NT2/D1 (cell line): ENCODE results near the gene PTPRG.

Source experiments
- YY1 ChIP-seq: IDR thresholded peaks from 2 replicates; pipeline ENCODE4 v1.6.1; 2011; ENCODE audit not compliant: insufficient read length, insufficient read depth
- ZNF274 ChIP-seq: IDR thresholded peaks from 2 replicates; pipeline ENCODE4 v1.6.1; 2011; ENCODE audit warnings: mild to moderate bottlenecking, low read depth, low read length

DNA sequence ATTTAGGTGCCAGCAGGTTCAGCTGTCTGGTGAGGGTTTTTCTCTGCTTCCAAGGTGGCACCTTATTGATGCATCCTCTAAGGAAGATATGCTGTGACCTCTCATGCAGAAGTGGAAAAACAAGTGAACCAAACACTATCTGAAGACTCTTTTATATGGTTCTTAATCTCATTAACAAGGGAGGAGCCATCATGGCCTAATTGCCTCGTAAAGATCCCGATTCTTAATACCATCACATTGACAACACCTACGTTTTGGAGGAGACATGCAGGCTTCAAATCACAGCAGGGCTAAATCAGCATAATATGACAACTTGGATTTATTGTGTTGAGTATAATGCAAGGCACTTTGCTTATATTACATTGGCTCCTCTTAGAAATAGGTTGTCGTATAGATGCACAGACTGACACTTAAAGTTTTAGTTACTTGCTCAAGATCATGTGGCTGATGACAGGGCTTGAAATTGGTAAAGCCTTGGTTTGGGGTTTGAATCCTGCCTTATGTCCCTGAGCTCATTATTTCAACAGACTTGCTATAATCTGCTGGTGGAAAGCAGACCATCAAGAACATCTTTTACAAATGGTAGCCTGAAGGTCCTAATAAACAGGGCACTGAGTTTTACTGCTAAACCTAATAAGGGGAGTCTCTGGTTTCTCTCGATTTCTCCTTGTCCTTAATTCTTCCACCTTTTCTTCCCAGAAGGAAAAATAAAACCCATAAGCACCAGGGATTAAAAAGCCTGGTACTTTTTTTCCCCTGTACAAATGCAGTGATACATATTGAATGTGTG lies 88.2 kb downstream of the PTPRG start:
- TF ChIP-seq ZNF274 (no peak), YY1 (no peak)
